OCI-LY7 (cell line): ENCODE data around the gene PIK3CB. TPM values are rescaled to one million over a fixed set of nuclear protein-coding genes. Genes with fewer than 3 reads are reported as not detected.

Source experiments
- BruUV-seq: library from RNA; stranded (reverse); fragments of 400-500 nt; replicated peaks from 2 replicates; lab custom pipeline; 2021; lab: Mats Ljungman, UMichigan
- CTCF ChIA-PET: fragments of 300-600 bp; sonication (Branson Sonifier 250); formaldehyde crosslinking; loops from one replicate; lab custom pipeline; 2022; ENCODE audit warnings: antibody characterized with exemption; ENCODE audit not compliant: unreplicated experiment; lab: Charles Lee
- POLR2A ChIA-PET: fragments of 300-600 bp; sonication (Branson Sonifier 250); formaldehyde crosslinking; loops from one replicate; lab custom pipeline; 2022; ENCODE audit warnings: antibody characterized with exemption; lab: Charles Lee
- DNase-seq: peaks from one replicate; pipeline ENCODE4 v3.0.0-alpha.2; 2015; ENCODE audit warnings: low spot score
- H2AFZ ChIP-seq: fragments of 200-600 bp; sonication (generic), shearing (Covaris generic); 2 replicates; pipeline ENCODE4 v1.6.1; 2014; ENCODE audit warnings: mild to moderate bottlenecking, antibody characterized with exemption, low read length, moderate library complexity
- H3K27ac ChIP-seq: fragments of 200-600 bp; sonication (generic); 2 replicates; pipeline ENCODE4 v1.5.1; 2014; ENCODE audit warnings: mixed run types, low read depth, mild to moderate bottlenecking, moderate library complexity, low read length, inconsistent platforms; ENCODE audit not compliant: poor library complexity, severe bottlenecking
- H3K36me3 ChIP-seq: fragments of 200-600 bp; sonication (generic); 2 replicates; pipeline ENCODE4 v1.6.1; 2014; ENCODE audit warnings: mild to moderate bottlenecking, antibody characterized with exemption, low read length, moderate library complexity, mixed read lengths; ENCODE audit not compliant: insufficient read depth
- H3K4me1 ChIP-seq: fragments of 200-600 bp; sonication (generic); 2 replicates; pipeline ENCODE4 v1.5.1; 2014; ENCODE audit warnings: mild to moderate bottlenecking, low read length; ENCODE audit not compliant: insufficient read depth, poor library complexity, severe bottlenecking
- H3K4me2 ChIP-seq: fragments of 200-600 bp; sonication (generic); 2 replicates; pipeline ENCODE4 v1.6.1; 2014; ENCODE audit warnings: mild to moderate bottlenecking, low read length
- H3K4me3 ChIP-seq: fragments of 200-600 bp; sonication (generic); 2 replicates; pipeline ENCODE4 v1.5.1; 2014; ENCODE audit warnings: mild to moderate bottlenecking, low read depth, low read length; ENCODE audit not compliant: poor library complexity, severe bottlenecking
- H3K79me2 ChIP-seq: fragments of 200-600 bp; sonication (generic); 2 replicates; pipeline ENCODE4 v1.6.1; 2016; ENCODE audit warnings: low read depth, mild to moderate bottlenecking, low read length, moderate library complexity, mixed read lengths; ENCODE audit not compliant: insufficient read depth
- H3K9me2 ChIP-seq: fragments of 200-600 bp; sonication (generic); 2 replicates; pipeline ENCODE4 v1.6.1; 2016; ENCODE audit warnings: mild to moderate bottlenecking, low read length, mixed read lengths; ENCODE audit not compliant: insufficient read depth
- H3K9me3 ChIP-seq: fragments of 200-600 bp; sonication (generic); 2 replicates; pipeline ENCODE4 v1.6.1; 2014; ENCODE audit warnings: mild to moderate bottlenecking, mixed run types, low read length, mixed read lengths
- H4K20me1 ChIP-seq: fragments of 200-600 bp; sonication (generic); 2 replicates; pipeline ENCODE4 v1.6.1; 2014; ENCODE audit warnings: mild to moderate bottlenecking, antibody characterized with exemption, low read length, moderate library complexity, mixed read lengths; ENCODE audit not compliant: insufficient read depth
- CTCF ChIP-seq: fragments of 200-600 bp; sonication (generic); conservative IDR thresholded peaks from 2 replicates; pipeline ENCODE4 v1.5.1; 2014; ENCODE audit warnings: mild to moderate bottlenecking, antibody characterized with exemption, low read length, moderate library complexity, mixed read lengths
- EZH2phosphoT487 ChIP-seq: fragments of 200-600 bp; sonication (generic); IDR thresholded peaks from 2 replicates; pipeline ENCODE4 v1.6.1; 2018; ENCODE audit warnings: low read depth, borderline replicate concordance, mild to moderate bottlenecking, mixed run types, antibody characterized with exemption, low read length, moderate library complexity, mixed read lengths
- intact Hi-C: fragments of 100-400 bp; cut with micrococcal nuclease; formaldehyde crosslinking; loops from one replicate; pipeline ENCODE4 v1.10.0; 2022; ENCODE audit not compliant: unreplicated experiment
- total RNA-seq, 2 experiments: library from RNA; depleted of rRNA in 1 of 2; stranded (reverse); fragments of >200 nt in 1 of 2; shearing (Covaris generic) in 1 of 2; gene quantifications; 2 replicates each; pipeline ENCODE4 v1.2.3, GENCODE V29; 2014 to 2022

The PIK3CB gene
- total RNA-seq, 2 experiments from 2014 or later: 8.2 to 23.6 TPM

- BruUV-seq: no TSS peak
- H3K4me2 ChIP-seq: no peak overlapping the region
- peaks cover 15% of the 10 kb centered on the region; the same call in 1 of the 2 replicates for H3K36me3 ChIP-seq
- H2AFZ ChIP-seq: no peak overlapping the region
- H3K4me3 ChIP-seq: no peak overlapping the region
- ChIA-PET POLR2A (interaction anchor here (0.6 to 1.9 kb wide), 7 partner anchors 9 to 356 kb away, joined by 3 to 10 read pairs (median 3); no protein-coding TSS in a partner anchor), CTCF (interaction anchor here (3.5 kb wide), 1 partner anchor 227 kb away, joined by 26 read pairs; no protein-coding TSS in a partner anchor)
- H3K27ac ChIP-seq: no peak overlapping the region
- H3K4me1 ChIP-seq: peaks cover 15% of the 10 kb centered on the region
- intact Hi-C loops: loop anchor here (1.0 to 10.0 kb wide), 2 partner anchors 227 to 504 kb away; partner anchors contain the start of gene ARMC8
- peak; percentile 5 for DNase-seq
- no peaks in the 10 kb centered on the region for H4K20me1 ChIP-seq
- TF ChIP-seq EZH2phosphoT487 (no peak), CTCF (no peak)
- no peaks in the 10 kb centered on the region for H3K9me3 ChIP-seq
- no peaks in the 10 kb centered on the region for H3K79me2 ChIP-seq
- no peaks in the 10 kb centered on the region for H3K9me2 ChIP-seq
These were observed 145.8 kb downstream of the PIK3CB start for GRCh38 chr3:138688871-138689299.

- peak overlapping the region; percentile 48 for H3K27ac ChIP-seq
- H3K79me2 ChIP-seq: no peaks in the 10 kb centered on the region
- POLR2A ChIA-PET: interaction anchor here (0.6 to 3.5 kb wide), 9 partner anchors 9 to 382 kb away, joined by 3 to 18 read pairs (median 4); no protein-coding TSS in a partner anchor
- intact Hi-C loops: loop anchor here (2.0 to 10.0 kb wide), 2 partner anchors 92 to 502 kb away; partner anchors contain the start of genes ARMC8 and CEP70
- H2AFZ ChIP-seq: no peak overlapping the region
- DNase-seq: no peak
- H3K36me3 ChIP-seq: peaks cover 15% of the 10 kb centered on the region; the same call in 1 of the 2 replicates
- TF ChIP-seq CTCF: no peak
- TF ChIP-seq EZH2phosphoT487: no peak
- no peaks in the 10 kb centered on the region for H3K9me2 ChIP-seq
- H4K20me1 ChIP-seq: no peaks in the 10 kb centered on the region
- peak overlapping the region; percentile 13 for H3K4me2 ChIP-seq
- no TSS peak for BruUV-seq
- CTCF ChIA-PET: interaction anchor here (3.5 kb wide), 1 partner anchor 228 kb away, joined by 26 read pairs; no protein-coding TSS in a partner anchor
- peaks cover 15% of the 10 kb centered on the region for H3K4me1 ChIP-seq
- H3K4me3 ChIP-seq: no peak overlapping the region
- no peaks in the 10 kb centered on the region for H3K9me3 ChIP-seq
These were observed 147.5 kb downstream of the PIK3CB start for GRCh38 chr3:138687236-138687635.

- Histone ChIP-seq H3K79me2 (no peaks in the 10 kb centered on the region), H4K20me1 (no peaks in the 10 kb centered on the region), H3K4me3 (no peak overlapping the region), H2AFZ (no peak overlapping the region), H3K36me3 (peaks cover 15% of the 10 kb centered on the region; the same call in 1 of the 2 replicates), H3K9me3 (no peaks in the 10 kb centered on the region), H3K4me2 (peak overlapping the region; percentile 24), H3K9me2 (no peaks in the 10 kb centered on the region), H3K27ac (peak overlapping the region; percentile 48), H3K4me1 (peaks cover 15% of the 10 kb centered on the region)
- ChIA-PET POLR2A (interaction anchor here (0.5 to 3.5 kb wide), 9 partner anchors 8 to 381 kb away, joined by 3 to 18 read pairs (median 4); no protein-coding TSS in a partner anchor), CTCF (interaction anchor here (3.5 kb wide), 1 partner anchor 229 kb away, joined by 26 read pairs; no protein-coding TSS in a partner anchor)
- no TSS peak for BruUV-seq
- intact Hi-C loops: loop anchor here (2.0 to 10.0 kb wide), 2 partner anchors 92 to 502 kb away; partner anchors contain the start of genes ARMC8 and CEP70
- TF ChIP-seq CTCF (no peak), EZH2phosphoT487 (no peak)
- DNase-seq: peak; percentile 61
These were observed 147.9 kb downstream of the PIK3CB start for GRCh38 chr3:138686771-138687221.
